ENCODE measurements around the gene CYP26C1.

Gene CYP26C1

DNA sequence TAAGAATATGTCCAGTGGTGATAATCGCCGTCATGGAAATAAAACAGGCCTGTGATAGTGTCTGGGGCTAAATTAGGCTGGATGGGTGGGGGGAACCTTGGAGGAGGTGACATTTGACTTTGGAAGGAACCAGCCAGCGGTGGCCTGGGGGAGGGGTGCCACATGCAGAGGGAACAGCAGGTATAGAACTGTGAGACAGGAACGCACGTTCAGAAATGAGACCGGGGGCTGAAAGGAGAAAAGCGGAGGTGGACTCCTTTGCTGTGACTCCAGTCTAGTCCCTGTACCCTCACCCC lies 10.5 kb downstream of the CYP26C1 start:
- CTCF ChIA-PET = no interaction called here
- Histone ChIP-seq H3K4me1 (ENCODE audit: control insufficient read depth, insufficient read depth, low read length) (no peaks in the 10 kb centered on the region), H3K9me3 (ENCODE audit: control insufficient read depth, insufficient read depth, low read depth, low read length) (no peaks in the 10 kb centered on the region), H3K4me3 (ENCODE audit: low read depth, low read length) (no peak overlapping the region), H3K36me3 (ENCODE audit: control insufficient read depth in 2 of 2, insufficient read depth in 1 of 2, low read length in 2 of 2) (no peaks in the 10 kb centered on the region), H3K27ac (ENCODE audit: extremely low read depth, low read depth, low read length) (no peak overlapping the region)
- POLR2A ChIA-PET = no interaction called here
- TF ChIP-seq GFI1B (tag by site-specific recombination; IDR thresholded peaks at IDR 0.05) = no peak
- TF ChIP-seq ZSCAN16 (tag by site-specific recombination; IDR thresholded peaks at IDR 0.05) = no peak
- TF ChIP-seq ZNF175 (tag by site-specific recombination; IDR thresholded peaks at IDR 0.05) = no peak
- no peak for TF ChIP-seq KLF16 (tag by site-specific recombination; IDR thresholded peaks at IDR 0.05)
- 0 out of 2 replicates have a peak, but pooled peaks have one; percentile 10 for TF ChIP-seq EGR2 (tag by site-specific recombination; IDR thresholded peaks at IDR 0.05; ENCODE audit: low read depth)
- peak; percentile 63 for TF ChIP-seq ZNF341 (tag by site-specific recombination; IDR thresholded peaks at IDR 0.05; ENCODE audit: low read depth)
- TF ChIP-seq ZNF830 (tag by site-specific recombination; IDR thresholded peaks at IDR 0.05; ENCODE audit: low read depth) = no peak
- no peak for TF ChIP-seq ZNF184 (tag by site-specific recombination; IDR thresholded peaks at IDR 0.05)
- peak; percentile 29; the same call in 1 of the 2 replicates for TF ChIP-seq ZFHX2 (tag by site-specific recombination; conservative IDR thresholded peaks at IDR 0.05)

DNA sequence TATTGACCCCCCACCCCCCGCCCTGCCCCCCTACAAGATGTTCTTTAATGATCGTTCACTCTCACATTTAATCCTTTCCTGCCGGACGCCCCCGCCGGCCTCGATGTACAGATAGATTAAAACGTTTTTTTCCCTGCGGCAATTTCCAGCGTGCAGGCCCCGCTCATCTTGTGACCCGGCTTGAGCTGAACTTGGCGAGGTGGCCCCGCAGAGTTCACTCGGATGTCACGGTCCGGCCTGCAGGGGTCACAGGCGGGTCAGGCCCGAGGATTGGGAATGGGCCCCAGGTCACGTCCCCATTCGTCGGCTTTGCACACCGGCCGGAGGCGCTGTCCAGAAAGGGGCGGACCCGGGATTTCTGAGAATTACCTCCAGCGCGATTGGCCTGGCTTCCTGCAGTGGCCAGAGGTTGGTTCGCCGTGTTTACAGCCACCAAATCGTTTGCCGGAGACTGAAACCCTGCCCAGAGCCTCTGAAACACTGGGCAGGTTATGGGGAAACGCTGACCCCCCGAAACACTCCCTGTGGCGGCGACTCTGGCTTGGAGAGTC lies 11.2 kb downstream of the CYP26C1 start:
- Histone ChIP-seq H3K9me3 (ENCODE audit: control insufficient read depth, insufficient read depth, low read depth, low read length) (no peaks in the 10 kb centered on the region), H3K4me1 (ENCODE audit: control insufficient read depth, insufficient read depth, low read length) (no peaks in the 10 kb centered on the region; the same call in 1 of the 2 replicates), H3K4me3 (ENCODE audit: low read depth, low read length) (no peak overlapping the region), H3K36me3 (ENCODE audit: control insufficient read depth in 2 of 2, insufficient read depth in 1 of 2, low read length in 2 of 2) (no peaks in the 10 kb centered on the region), H3K27ac (ENCODE audit: extremely low read depth, low read depth, low read length) (no peak overlapping the region)
- TF ChIP-seq, protein P1, sequence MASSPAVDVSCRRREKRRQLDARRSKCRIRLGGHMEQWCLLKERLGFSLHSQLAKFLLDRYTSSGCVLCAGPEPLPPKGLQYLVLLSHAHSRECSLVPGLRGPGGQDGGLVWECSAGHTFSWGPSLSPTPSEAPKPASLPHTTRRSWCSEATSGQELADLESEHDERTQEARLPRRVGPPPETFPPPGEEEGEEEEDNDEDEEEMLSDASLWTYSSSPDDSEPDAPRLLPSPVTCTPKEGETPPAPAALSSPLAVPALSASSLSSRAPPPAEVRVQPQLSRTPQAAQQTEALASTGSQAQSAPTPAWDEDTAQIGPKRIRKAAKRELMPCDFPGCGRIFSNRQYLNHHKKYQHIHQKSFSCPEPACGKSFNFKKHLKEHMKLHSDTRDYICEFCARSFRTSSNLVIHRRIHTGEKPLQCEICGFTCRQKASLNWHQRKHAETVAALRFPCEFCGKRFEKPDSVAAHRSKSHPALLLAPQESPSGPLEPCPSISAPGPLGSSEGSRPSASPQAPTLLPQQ (tag by site-specific recombination; IDR thresholded peaks at IDR 0.05) = no peak
- TF ChIP-seq SP2 (tag by site-specific recombination; IDR thresholded peaks at IDR 0.05) (0 out of 2 replicates have a peak, but pooled peaks have one; percentile 29), ZNF596 (tag by site-specific recombination; IDR thresholded peaks at IDR 0.05) (no peak), ZNF335 (tag by site-specific recombination; conservative IDR thresholded peaks at IDR 0.05) (peak; percentile 35; the same call in 1 of the 2 replicates), ZNF157 (tag by site-specific recombination; IDR thresholded peaks at IDR 0.05) (no peak), ZNF501 (tag by site-specific recombination; IDR thresholded peaks at IDR 0.05) (no peak), ZNF654 (tag by site-specific recombination; IDR thresholded peaks at IDR 0.05; ENCODE audit: low read depth) (no peak), ZNF354C (tag by site-specific recombination; IDR thresholded peaks at IDR 0.05; ENCODE audit: borderline replicate concordance, low read depth) (no peak), ZBTB17 (tag by site-specific recombination; IDR thresholded peaks at IDR 0.05) (no peak)
- TF ChIP-seq, protein P2, sequence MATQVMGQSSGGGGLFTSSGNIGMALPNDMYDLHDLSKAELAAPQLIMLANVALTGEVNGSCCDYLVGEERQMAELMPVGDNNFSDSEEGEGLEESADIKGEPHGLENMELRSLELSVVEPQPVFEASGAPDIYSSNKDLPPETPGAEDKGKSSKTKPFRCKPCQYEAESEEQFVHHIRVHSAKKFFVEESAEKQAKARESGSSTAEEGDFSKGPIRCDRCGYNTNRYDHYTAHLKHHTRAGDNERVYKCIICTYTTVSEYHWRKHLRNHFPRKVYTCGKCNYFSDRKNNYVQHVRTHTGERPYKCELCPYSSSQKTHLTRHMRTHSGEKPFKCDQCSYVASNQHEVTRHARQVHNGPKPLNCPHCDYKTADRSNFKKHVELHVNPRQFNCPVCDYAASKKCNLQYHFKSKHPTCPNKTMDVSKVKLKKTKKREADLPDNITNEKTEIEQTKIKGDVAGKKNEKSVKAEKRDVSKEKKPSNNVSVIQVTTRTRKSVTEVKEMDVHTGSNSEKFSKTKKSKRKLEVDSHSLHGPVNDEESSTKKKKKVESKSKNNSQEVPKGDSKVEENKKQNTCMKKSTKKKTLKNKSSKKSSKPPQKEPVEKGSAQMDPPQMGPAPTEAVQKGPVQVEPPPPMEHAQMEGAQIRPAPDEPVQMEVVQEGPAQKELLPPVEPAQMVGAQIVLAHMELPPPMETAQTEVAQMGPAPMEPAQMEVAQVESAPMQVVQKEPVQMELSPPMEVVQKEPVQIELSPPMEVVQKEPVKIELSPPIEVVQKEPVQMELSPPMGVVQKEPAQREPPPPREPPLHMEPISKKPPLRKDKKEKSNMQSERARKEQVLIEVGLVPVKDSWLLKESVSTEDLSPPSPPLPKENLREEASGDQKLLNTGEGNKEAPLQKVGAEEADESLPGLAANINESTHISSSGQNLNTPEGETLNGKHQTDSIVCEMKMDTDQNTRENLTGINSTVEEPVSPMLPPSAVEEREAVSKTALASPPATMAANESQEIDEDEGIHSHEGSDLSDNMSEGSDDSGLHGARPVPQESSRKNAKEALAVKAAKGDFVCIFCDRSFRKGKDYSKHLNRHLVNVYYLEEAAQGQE (tag by site-specific recombination; IDR thresholded peaks at IDR 0.05) = peak; percentile 65
- ChIA-PET CTCF (no interaction called here), POLR2A (no interaction called here)
